HG03135 (cell line): ENCODE data around the gene C16orf90.
"Not testable (repeated sequence)": the region's sequence is repeated elsewhere in the genome, so short reads cannot be mapped to it uniquely, and the experiment has no call there.

Source experiments
- ATAC-seq: cut with Tn5 transposase; IDR thresholded peaks from one replicate; pipeline ENCODE4 v1.9.1; 2021; ENCODE audit warnings: mild to moderate bottlenecking, moderate library complexity; ENCODE audit not compliant: unreplicated experiment

Gene C16orf90, protein sequence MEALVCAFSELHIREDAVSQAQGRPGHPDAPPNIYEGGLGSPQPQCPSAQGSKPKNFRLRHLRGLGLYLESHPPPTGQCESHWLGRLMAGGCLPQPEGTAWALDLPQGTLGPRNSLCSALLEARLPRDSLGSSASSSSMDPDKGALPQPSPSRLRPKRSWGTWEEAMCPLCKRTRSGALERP

DNA sequence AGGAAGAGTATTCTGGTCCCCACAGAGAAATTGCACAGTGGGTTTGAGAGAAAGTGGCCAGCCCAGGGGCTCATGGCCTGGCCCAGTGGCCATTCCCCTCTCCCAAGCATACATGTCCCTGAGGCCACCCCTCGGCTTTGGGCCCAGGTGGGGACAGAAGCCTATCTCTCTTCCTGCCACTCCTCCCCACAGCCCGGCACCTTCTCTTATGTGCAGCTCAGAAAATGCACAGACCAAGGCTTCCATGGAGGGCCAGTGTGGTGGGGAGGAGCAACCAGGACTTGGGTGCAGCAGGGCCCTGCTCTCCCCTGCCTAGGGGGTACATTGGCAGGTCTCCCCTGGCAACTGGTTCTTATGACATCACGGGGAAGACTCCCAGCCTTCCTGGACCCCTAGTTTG is at the start of gene C16orf90:
Gene C16orf90, minus strand, starts transcription at position 314 of the 400 bp plus-strand sequence. Its CDS starts 68 bp downstream, at position 246.
- ATAC-seq: no peak

DNA sequence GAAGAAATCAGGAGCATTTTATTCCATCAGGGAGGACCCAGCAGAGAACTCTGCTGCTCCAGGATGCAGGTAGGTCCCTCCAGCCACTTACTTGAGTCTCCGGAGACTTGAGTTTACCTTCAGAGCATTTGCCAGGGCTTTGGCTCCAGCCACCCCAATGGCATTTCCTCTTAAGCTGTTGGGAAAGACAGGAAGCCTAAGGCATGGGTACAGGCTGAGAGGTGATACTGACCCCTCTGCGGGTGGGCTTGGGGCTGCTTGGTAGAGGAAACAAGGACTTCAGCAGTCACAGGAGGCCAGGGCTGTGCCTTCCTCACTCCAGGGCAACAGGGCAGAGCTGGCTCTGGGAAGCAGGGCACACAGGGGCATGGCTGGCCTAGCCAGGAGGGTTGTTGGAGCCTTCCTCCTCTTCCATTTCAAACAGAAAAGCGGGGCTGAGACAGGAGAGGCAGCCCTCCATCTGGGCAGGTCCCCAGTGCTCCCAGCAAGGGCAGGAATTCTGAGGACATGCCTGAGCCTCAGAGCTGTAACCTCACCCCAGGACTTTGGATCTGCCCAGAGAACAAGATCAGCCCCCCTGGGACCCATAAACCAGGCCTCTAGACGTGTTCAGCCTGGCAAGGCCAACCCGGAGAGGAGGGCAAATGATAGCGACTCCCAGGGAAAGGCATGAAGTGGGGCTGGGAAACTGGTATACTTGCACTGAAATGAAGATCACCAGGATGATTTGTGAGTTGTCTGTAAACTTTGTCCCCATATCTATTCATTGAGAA is 47.5 kb upstream of the C16orf90 start:
- no peak for ATAC-seq

DNA sequence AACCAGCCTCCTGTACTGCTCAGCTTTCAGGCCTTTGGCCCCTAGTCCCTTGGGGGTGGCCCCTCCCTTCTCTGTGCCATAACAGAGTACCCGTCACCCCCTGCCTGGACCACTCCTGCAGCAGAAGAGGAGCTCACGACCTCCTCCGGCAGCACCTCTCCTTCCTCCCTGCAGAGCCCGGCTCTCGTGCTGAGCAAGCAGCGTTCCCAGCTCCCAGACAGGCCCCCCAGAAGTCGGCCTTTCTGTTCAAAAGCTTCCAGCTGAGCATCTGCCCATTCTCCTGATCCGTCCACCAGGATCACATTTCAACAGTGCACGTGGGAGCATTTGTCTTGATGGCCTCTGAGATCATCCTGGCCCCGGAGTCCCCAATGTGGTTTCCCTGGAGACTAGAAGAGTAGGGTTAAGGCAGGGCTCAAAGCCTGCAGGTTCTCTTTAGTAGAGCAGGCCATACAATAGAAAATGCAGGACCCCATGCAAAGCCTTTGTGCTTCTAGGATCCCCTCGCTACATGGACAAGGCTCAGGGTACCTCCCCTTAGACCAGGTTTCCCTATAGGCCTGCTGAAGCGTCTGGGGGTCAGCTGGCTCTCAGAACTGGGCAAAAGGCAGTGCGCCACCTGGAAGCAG is 46.4 kb upstream of the C16orf90 start:
- ATAC-seq: no peak

DNA sequence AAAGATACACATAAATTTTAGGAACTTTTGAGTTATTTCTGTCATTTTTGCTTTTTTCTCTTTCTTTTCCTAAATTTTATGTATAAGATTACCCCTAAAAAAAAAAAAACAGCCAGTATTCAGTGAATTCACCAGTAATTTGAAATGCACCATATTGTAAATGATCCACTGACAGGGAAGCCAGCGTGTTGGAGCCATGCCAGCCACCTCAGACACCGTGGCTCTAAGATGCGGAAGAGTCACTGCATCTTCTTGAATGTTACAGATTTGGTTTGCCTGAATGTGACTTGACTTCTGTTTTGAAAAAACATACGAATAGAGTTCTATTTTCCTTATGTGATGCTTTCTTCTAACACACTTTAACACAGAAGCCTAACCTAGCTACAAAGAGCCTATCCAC is 42.9 kb upstream of the C16orf90 start:
- ATAC-seq: no peak

GRCh38 chr16:3536851-3537250 is 41.6 kb upstream of the C16orf90 start:
- ATAC-seq: no peak

DNA sequence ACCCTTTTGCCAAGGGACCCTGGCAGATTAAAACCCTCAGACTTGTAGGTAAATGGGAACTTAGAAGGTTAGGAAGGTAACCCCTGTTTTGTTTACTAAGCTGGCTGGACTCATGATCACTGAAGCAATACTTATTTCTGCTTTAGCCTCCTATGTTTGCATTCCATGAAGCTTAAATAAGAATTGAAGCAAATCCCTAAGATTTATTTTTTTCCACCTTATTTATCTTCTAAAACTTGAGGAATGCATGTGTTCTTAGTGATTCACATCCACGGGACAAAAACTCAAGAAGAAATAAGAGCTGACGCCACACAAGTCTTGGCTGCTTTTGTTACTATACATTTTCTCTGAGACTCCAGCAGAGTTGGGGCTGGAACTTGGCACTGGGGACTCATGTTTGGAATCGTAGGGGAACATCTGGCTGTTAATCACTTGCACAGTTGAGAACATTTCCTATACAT is 41.0 kb upstream of the C16orf90 start:
- ATAC-seq: no peak

GRCh38 chr16:3534126-3534525 is 38.8 kb upstream of the C16orf90 start:
- ATAC-seq: no peak

DNA sequence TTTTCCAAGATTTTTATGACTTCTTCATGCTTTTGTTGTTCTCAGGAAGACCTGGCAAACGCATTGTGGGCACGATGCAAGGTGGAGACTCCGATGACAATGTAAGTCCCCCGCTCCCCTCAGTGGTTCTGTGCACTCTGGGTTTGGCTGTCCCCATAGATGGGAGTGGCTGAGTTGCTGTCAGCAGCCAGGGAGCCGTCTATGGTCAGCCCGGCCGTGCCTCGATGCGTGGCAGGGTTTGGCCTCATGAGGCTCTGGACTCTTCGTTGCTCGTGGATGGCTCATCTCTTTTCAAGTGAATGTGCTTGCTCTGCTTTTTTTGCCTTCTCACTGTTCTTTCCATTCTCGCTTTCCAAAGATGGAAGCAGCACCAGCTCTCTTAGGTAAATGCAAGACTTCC is 37.5 kb upstream of the C16orf90 start:
- no peak for ATAC-seq

GRCh38 chr16:3530371-3530914 is 35.2 kb upstream of the C16orf90 start:
- ATAC-seq: no peak

DNA sequence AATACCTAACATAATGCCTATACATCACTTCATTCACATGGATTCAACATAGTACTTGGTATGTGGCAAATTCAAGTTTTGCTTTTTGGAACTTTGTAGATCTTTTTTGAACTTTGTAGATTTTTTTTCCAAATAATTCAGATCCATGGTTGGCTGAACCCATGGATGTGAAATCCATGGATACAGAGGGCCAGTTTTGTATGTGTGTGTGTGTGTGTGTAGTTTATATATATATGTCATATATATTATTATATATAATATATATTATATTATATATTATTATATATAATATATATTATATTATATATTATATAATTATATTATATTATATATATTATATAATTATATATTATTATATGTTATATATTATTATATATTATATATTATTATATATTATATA is 33.9 kb upstream of the C16orf90 start:
- no peak for ATAC-seq

- no peak for ATAC-seq
Observed at GRCh38 chr16:3528406-3528805, 33.1 kb upstream of the C16orf90 start.

DNA sequence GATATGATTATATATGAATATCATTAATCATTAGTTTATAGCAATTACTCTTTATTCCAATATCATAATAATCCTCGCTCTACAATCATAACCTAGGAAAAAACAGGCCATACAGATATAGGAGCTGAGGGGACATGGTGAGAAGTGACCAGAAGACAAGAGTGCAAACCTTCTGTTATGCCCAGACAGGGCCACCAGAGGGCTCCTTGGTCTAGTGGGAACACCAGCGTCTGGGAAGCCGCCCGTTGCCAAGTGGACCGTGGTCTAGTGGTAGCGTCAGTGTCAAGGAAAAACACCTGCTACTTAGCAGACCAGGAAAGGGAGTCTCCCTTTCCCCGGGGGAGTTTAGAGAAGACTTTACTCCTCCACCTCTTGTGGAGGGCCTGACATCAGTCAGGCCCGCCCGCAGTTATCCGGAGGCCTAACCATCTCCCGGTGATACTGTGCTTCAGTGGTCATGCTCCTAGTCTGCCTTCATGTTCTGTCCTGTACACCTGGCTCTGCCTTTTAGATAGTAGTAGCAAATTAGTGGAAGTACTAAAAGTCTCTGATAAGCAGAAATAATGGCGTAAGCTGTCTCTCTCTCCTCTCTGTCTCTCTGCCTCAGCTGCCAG is 32.0 kb upstream of the C16orf90 start:
- ATAC-seq: not testable (repeated sequence)

DNA sequence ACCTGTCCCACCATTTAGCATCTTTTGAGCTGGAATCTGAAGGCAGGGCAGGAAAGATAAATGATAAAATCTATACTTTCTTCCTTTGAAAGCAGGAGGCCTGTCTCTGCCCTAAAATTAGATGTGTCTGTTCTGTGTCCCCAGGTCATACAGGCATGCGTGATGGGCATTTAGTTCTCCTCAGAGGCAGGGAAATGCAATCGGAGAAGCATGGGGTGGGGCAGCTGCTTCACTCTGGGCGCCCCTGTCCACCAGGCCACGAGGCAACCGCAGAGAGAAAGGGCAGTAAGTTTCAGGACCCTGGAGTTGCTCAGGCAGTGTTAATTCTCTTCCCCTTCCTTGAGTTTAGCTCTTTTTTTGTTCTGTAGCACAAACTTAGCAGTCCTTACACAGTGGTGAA is 30.7 kb upstream of the C16orf90 start:
- ATAC-seq: no peak

- ATAC-seq: no peak
Observed at GRCh38 chr16:3523281-3523680, 28.0 kb upstream of the C16orf90 start.

- no peak for ATAC-seq
Observed at GRCh38 chr16:3520841-3521240, 25.6 kb upstream of the C16orf90 start.

DNA sequence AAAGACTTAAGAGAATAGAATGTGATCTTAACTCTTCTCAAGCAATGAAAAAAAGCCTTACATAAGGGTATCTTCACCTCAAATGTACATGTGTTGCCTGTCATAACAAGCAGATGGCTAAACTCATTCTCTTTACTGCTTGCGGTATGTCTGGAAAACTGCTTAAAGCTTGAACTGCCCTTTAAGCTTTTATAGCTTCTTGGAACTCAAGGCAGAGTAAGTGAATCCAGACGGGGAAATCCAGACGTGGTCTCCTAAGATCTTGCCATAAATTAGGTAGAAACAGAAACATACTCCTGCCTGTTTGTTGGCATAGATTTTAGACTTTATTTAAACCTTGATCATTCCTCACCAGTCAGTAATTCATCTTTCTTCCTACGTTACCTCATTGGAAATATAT is 25.1 kb upstream of the C16orf90 start:
- ATAC-seq: no peak

DNA sequence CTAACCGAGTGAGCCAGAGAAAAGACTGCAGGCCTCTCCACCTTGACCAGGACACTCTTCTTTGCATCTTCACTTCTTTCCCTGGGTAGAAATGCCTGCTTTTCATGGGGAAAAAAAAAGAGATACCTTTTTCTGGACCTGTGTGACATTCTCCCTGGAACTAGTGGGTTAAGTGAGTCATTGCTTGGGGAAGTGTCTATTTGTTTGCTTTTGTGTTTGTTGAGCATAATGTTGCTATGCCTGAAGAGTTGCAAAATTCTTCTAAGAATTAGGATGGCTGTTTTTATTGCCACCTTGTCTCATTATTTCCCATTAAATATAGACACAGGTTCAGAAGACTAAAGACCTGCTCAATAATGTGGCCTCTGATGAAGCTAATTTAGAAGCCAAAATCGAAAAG is 24.3 kb upstream of the C16orf90 start:
- ATAC-seq: no peak

- no peak for ATAC-seq
Observed at GRCh38 chr16:3518986-3519348, 23.7 kb upstream of the C16orf90 start.

DNA sequence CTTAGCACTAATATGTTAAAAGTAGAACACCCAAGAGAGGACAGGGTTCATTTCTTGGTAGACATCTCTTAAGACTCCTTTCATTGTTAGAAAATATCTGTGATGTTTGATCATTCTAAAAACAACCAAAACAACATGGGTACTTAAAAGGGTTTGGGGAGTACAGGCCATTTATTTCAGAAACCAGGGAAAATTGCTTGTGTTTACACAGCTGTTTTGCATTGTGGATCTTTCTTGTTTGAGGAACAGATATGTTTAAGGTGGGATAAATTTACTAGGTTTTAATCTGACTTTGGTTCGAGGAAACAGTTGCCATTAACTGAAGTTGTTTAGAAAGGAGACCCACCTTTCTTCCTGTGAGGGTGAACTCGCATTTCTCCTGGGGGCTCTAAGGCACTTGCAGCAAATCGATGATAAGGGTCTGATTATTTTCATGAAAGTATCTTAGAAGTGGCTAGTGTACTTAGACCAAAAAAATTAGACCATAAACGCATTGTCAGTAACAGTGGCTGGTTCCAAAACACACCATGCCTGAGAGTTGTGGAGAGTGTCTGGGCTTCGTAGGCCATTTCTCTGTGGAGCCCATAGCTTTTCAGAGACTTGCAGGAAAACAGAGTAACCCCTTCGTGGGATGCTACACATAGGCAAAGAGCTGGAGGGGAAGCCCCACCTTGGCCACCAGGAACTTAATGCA is 23.1 kb upstream of the C16orf90 start:
- no peak for ATAC-seq

DNA sequence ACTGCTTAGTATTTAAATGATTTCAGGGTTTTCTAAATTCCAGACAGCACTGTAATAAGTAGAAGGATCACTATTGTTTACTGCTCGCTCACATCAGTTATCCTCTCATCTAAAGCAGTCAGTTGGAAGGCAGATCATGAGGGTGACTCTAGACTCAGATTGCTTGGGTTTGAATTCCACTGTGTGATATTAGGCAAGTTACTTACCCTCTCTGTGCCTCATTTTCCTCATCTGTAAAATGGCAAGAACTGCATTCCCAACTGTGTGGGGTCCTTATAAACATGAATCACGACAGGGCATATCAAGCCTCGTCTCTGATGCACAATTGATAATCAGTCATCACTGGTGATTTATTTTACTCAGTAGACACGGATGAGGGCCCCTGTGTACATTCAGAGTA is 20.6 kb upstream of the C16orf90 start:
- ATAC-seq: no peak

GRCh38 chr16:3514621-3515020 is 19.3 kb upstream of the C16orf90 start:
- no peak for ATAC-seq
